Ascending aorta (tissue), 2 donors: ENCODE measurements around the gene SULT1C4. TPM values are rescaled to one million over a fixed set of nuclear protein-coding genes. Genes with fewer than 3 reads are reported as not detected.
"Not testable (repeated sequence)": the region's sequence is repeated elsewhere in the genome, so short reads cannot be mapped to it uniquely, and the experiment has no call there.

ENCODE experiments used
- DNase-seq, 2 donors: peaks; one replicate each; pipeline ENCODE4 v3.0.0-alpha.2; 2019; ENCODE audit warnings: low spot score in 2 of 2
- H3K27ac ChIP-seq, 2 donors: fragments of 200-600 bp; sonication (generic); one replicate each; pipeline ENCODE4 v1.5.1; 2016 to 2017; ENCODE audit warnings: mild to moderate bottlenecking in 1 of 2
- H3K27me3 ChIP-seq: fragments of 200-600 bp; sonication (generic); one replicate; pipeline ENCODE4 v1.5.1; 2017
- H3K36me3 ChIP-seq, 2 donors: fragments of 200-600 bp; sonication (generic); one replicate each; pipeline ENCODE4 v1.5.1; 2016
- H3K4me1 ChIP-seq, 2 donors: fragments of 200-600 bp; sonication (generic); one replicate each; pipeline ENCODE4 v1.5.1; 2016 to 2017; ENCODE audit warnings: mild to moderate bottlenecking in 1 of 2
- H3K4me3 ChIP-seq, 2 donors: fragments of 200-600 bp; sonication (generic); one replicate each; pipeline ENCODE4 v1.5.1; 2016 to 2017; ENCODE audit warnings: mild to moderate bottlenecking in 1 of 2
- H3K9me3 ChIP-seq, 2 donors: fragments of 200-600 bp; sonication (generic); one replicate each; pipeline ENCODE4 v1.5.1; 2016
- CTCF ChIP-seq, 3 experiments: fragments of 200-600 bp in 2 of 3; fragments of 450-650 bp in 1 of 3; sonication (generic) in 2 of 3; IDR thresholded peaks; one replicate each; pipeline ENCODE4 v1.5.1; 2016 to 2019; ENCODE audit warnings: antibody characterized with exemption in 3 of 3, mild to moderate bottlenecking in 1 of 3, moderate library complexity in 1 of 3
- intact Hi-C: fragments of 100-400 bp; cut with DNase I; formaldehyde crosslinking; loops from one replicate; pipeline ENCODE4 v1.15.1; 2023
- total RNA-seq: library from RNA; depleted of rRNA; stranded (reverse); fragments of >200 nt; gene quantifications from one replicate; pipeline ENCODE4 v1.1.0, GENCODE V29; 2016

The SULT1C4 gene
- total RNA-seq, 1 donor from 2014 or later: 11.0 TPM

GRCh38 chr2:108418416-108418815, 40.7 kb downstream of the SULT1C4 start:
- no peaks in the 10 kb centered on the region for H3K36me3 ChIP-seq

DNA sequence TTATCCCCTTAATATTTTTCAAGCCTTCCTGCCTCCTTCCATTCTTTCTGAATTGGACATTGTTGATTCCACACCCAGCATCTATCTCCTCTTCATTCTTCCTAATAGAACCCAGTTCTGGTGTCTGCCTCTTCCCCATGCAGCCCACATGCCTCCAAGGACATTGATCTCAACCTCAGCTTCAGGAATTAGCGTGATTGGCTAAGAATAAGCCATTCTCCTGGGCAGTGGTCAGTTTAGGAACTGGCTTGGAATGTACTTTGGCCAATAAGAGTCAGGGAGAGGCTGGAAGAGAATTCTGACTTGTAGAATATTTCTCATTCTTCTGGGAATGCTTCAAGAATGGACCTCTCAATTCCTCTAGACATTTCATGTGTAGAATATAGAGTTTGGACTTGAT, 45.3 kb downstream of the SULT1C4 start:
- no peak for TF ChIP-seq CTCF (IDR thresholded peaks at IDR 0.05)

More at GRCh38 chr2:108418416-108418815, 40.7 kb downstream of the SULT1C4 start:
- intact Hi-C loops: no loop called here
- TF ChIP-seq CTCF (IDR thresholded peaks at IDR 0.05): no peak
- Histone ChIP-seq H3K9me3 (no peaks in the 10 kb centered on the region), H3K27me3 (no peaks in the 10 kb centered on the region), H3K4me3 (no peak overlapping the region), H3K27ac (no peak overlapping the region), H3K4me1 (no peaks in the 10 kb centered on the region)
- no peak for DNase-seq

DNA sequence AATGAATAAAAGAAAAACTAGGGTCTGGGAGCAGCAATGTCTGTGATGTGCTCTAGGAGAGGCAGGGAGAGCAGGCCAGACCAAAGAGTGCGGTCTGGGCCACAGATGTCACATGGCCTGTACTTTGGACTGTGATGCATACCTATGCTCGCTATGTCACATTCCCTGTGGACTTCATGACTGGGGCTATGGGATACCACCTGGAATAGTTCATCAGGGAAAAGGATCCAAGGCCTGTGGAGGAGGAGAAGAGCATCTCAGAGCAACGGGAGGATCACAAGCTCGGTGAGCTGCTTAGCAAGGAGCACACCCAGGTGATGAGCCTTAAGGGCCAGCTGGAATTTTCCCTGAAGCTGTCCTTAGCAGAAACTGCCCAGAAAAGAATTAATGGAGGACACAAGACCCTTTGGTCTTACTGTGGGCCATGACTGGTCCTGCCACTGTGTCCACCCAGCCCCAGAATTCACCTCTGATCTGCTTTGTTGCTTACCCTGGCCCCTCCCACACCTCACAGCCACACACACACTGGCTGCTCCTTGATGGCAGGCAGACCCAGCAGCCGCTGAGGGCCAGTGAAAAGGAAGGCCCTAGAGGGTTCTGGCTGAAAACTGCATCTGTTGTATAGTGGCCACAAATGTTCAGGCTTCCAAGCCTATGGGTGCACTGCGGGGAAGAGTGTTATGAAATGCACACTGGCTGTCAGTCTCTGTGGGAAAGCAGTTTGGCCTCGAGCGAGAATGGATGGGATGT, 45.9 kb downstream of the SULT1C4 start:
- Histone ChIP-seq H3K27ac (no peak overlapping the region), H3K9me3 (no peaks in the 10 kb centered on the region), H3K27me3 (no peaks in the 10 kb centered on the region), H3K36me3 (no peaks in the 10 kb centered on the region), H3K4me3 (no peak overlapping the region), H3K4me1 (no peaks in the 10 kb centered on the region)
- DNase-seq: no peak
- intact Hi-C loops: no loop called here
- TF ChIP-seq CTCF (IDR thresholded peaks at IDR 0.05): no peak

More for the DNA sequence above, 45.3 kb downstream of the SULT1C4 start:
- Histone ChIP-seq H3K27me3 (no peaks in the 10 kb centered on the region), H3K27ac (no peak overlapping the region), H3K9me3 (no peaks in the 10 kb centered on the region), H3K4me1 (no peaks in the 10 kb centered on the region), H3K4me3 (no peak overlapping the region), H3K36me3 (no peaks in the 10 kb centered on the region)
- intact Hi-C loops: no loop called here
- DNase-seq: no peak

- DNase-seq: no peak
- no peaks in the 10 kb centered on the region for H3K4me1 ChIP-seq
- no peaks in the 10 kb centered on the region for H3K9me3 ChIP-seq
- intact Hi-C loops: no loop called here
- H3K27ac ChIP-seq: no peak overlapping the region
- no peaks in the 10 kb centered on the region for H3K36me3 ChIP-seq
- H3K27me3 ChIP-seq: no peaks in the 10 kb centered on the region
- no peak overlapping the region for H3K4me3 ChIP-seq
- no peak for TF ChIP-seq CTCF (IDR thresholded peaks at IDR 0.05)
These were observed 50.7 kb downstream of the SULT1C4 start for GRCh38 chr2:108428286-108429009.

GRCh38 chr2:108435578-108435977, 57.8 kb downstream of the SULT1C4 start:
- DNase-seq, H3K27me3 ChIP-seq, H3K9me3 ChIP-seq, H3K4me3 ChIP-seq, H3K36me3 ChIP-seq, intact Hi-C loops, H3K4me1 ChIP-seq, H3K27ac ChIP-seq: not testable (repeated sequence)

DNA sequence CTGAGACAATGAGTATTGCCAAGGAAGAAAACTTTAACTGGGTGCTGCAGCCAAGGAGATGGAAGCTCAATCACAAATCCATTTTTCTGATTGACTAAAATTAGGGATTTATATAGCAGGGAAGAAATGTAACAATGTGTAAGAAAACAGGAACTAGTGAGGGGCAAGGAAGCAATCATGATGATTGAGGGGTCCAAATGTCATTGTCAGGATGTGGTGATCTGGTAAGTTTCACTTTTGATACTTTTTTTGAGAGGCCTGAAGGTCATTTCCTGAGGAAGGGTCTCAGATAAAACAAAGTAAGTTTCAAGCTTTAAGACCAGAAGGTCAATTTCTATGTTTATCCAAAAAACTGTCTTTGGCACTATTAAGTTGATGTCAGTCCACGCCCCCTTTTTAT, 59.2 kb downstream of the SULT1C4 start:
- H3K27me3 ChIP-seq: no peaks in the 10 kb centered on the region
- intact Hi-C loops: no loop called here
- TF ChIP-seq CTCF (IDR thresholded peaks at IDR 0.05): no peak

More for the DNA sequence above, 59.2 kb downstream of the SULT1C4 start:
- H3K9me3 ChIP-seq: no peaks in the 10 kb centered on the region
- DNase-seq: no peak
- no peak overlapping the region for H3K4me3 ChIP-seq
- H3K36me3 ChIP-seq: no peaks in the 10 kb centered on the region
- no peaks in the 10 kb centered on the region for H3K4me1 ChIP-seq
- no peak overlapping the region for H3K27ac ChIP-seq
